OCI-LY1 (cell line): ENCODE measurements around the gene ZNF692.

ENCODE experiments used
- CTCF ChIP-seq: fragments of 200-600 bp; sonication (generic), shearing (Covaris generic); IDR thresholded peaks from 2 replicates; pipeline ENCODE4 v1.5.1; 2017; ENCODE audit warnings: mild to moderate bottlenecking, antibody characterized with exemption, low read length, moderate library complexity, mixed read lengths
- EZH2 ChIP-seq: fragments of 200-600 bp; sonication (generic), shearing (Covaris generic); IDR thresholded peaks from 2 replicates; pipeline ENCODE4 v1.8.0; 2017; ENCODE audit warnings: borderline replicate concordance, mixed run types, mild to moderate bottlenecking, antibody characterized with exemption, low read length, moderate library complexity, mixed read lengths

GRCh38 chr1:248860007-248860406, 1.1 kb upstream of the ZNF692 start:
- TF ChIP-seq CTCF (no peak), EZH2 (no peak)
